B cell (primary cell): ENCODE measurements around the gene ASIC3. TPM values are rescaled to one million over a fixed set of nuclear protein-coding genes. Genes with fewer than 3 reads are reported as not detected.

Experiments used
- ATAC-seq: fragments of 200-7000 bp; cut with Tn5 transposase; one replicate; pipeline ENCODE4 v1.10.0; 2021; ENCODE audit warnings: low read depth, mild to moderate bottlenecking, moderate number of reproducible peaks, moderate library complexity
- CTCF ChIA-PET: fragments of 350-600 bp; sonication (Branson Sonifier 250); formaldehyde crosslinking; loops from one replicate; lab custom pipeline; 2021; ENCODE audit warnings: antibody characterized with exemption, inconsistent platforms; lab: Charles Lee
- POLR2A ChIA-PET: fragments of 350-600 bp; sonication (Branson Sonifier 250); formaldehyde crosslinking; loops from one replicate; lab custom pipeline; 2021; ENCODE audit warnings: antibody characterized with exemption; lab: Charles Lee
- DNase-seq: peaks from one replicate; pipeline ENCODE4 v3.0.0; 2013
- H2AFZ ChIP-seq: 2 replicates; pipeline ENCODE4 v1.6.1; 2012; ENCODE audit warnings: mild to moderate bottlenecking, low read depth, low read length; ENCODE audit not compliant: insufficient read depth, poor library complexity, severe bottlenecking
- H3K27ac ChIP-seq, 2 donors: 1 replicate in 1 of 2; 2 replicates in 1 of 2; pipeline ENCODE4 v1.5.1; 2012 to 2013; ENCODE audit warnings: low read length in 2 of 2, mild to moderate bottlenecking in 2 of 2, moderate library complexity in 1 of 2
- H3K27me3 ChIP-seq, 4 experiments: fragments of 200-600 bp in 1 of 4; sonication (generic) in 1 of 4; replicated peaks in 1 of 4; 1 replicate in 2 of 4; 2 replicates in 2 of 4; pipeline versions ENCODE4 v1.6.1 to v1.7.0; 2013 to 2016; ENCODE audit warnings: low read length in 3 of 4, mild to moderate bottlenecking in 2 of 4, mixed read lengths in 1 of 4, moderate library complexity in 1 of 4; ENCODE audit not compliant: insufficient read depth in 4 of 4, control insufficient read depth in 3 of 4; ENCODE audit errors: control extremely low read depth in 1 of 4
- H3K36me3 ChIP-seq, 2 experiments: replicated peaks in 1 of 2; 1 replicate in 1 of 2; 2 replicates in 1 of 2; pipeline versions ENCODE4 v1.6.1 to v1.7.1; 2013; ENCODE audit warnings: low read length in 1 of 2; ENCODE audit not compliant: insufficient read depth in 2 of 2, control insufficient read depth in 1 of 2; ENCODE audit errors: control extremely low read depth in 1 of 2, extremely low read depth in 1 of 2
- H3K4me1 ChIP-seq, 2 donors: fragments of 200-600 bp in 1 of 2; sonication (generic) in 1 of 2; 1 replicate in 1 of 2; 2 replicates in 1 of 2; pipeline versions ENCODE4 v1.5.1 to v1.6.1; 2013 to 2017; ENCODE audit warnings: low read length in 2 of 2; ENCODE audit not compliant: control insufficient read depth in 2 of 2, insufficient read depth in 2 of 2
- H3K4me2 ChIP-seq: replicated peaks from 2 replicates; pipeline ENCODE3; 2012; ENCODE audit warnings: mild to moderate bottlenecking, low read depth, low read length; ENCODE audit not compliant: poor library complexity, severe bottlenecking
- H3K4me3 ChIP-seq, 5 experiments: fragments of 200-600 bp in 1 of 5; sonication (generic) in 1 of 5; 1 replicate in 3 of 5; 2 replicates in 2 of 5; pipeline versions ENCODE4 v1.5.1 to v1.7.0; 2011 to 2016; ENCODE audit warnings: low read length in 4 of 5, mild to moderate bottlenecking in 4 of 5, low read depth in 2 of 5, control low read depth in 1 of 5, moderate library complexity in 1 of 5; ENCODE audit not compliant: insufficient read depth in 1 of 5; ENCODE audit errors: control extremely low read depth in 1 of 5, extremely low read depth in 1 of 5
- H3K79me2 ChIP-seq: fragments of 200-600 bp; sonication (generic); one replicate; pipeline ENCODE4 v1.6.0; 2016; ENCODE audit warnings: low read length; ENCODE audit not compliant: control insufficient read depth, insufficient read depth
- H3K9ac ChIP-seq: fragments of 200-600 bp; sonication (generic); 2 replicates; pipeline ENCODE4 v1.6.1; 2017; ENCODE audit warnings: mild to moderate bottlenecking, low read length, moderate library complexity
- H3K9me3 ChIP-seq, 3 donors: one replicate each; pipeline versions ENCODE4 v1.6.1 to v1.7.1; 2013; ENCODE audit warnings: low read length in 2 of 3; ENCODE audit not compliant: control insufficient read depth in 2 of 3, insufficient read depth in 1 of 3; ENCODE audit errors: control extremely low read depth in 1 of 3
- H4K20me1 ChIP-seq: 2 replicates; pipeline ENCODE4 v1.6.0; 2012; ENCODE audit warnings: mild to moderate bottlenecking, low read length; ENCODE audit not compliant: insufficient read depth, control insufficient read depth, poor library complexity, severe bottlenecking
- H3K27ac Mint-ChIP-seq: one replicate; pipeline ENCODE4 v1.8.0; 2021; ENCODE audit warnings: mixed read lengths
- H3K27me3 Mint-ChIP-seq: one replicate; pipeline ENCODE4 v1.8.0; 2021; ENCODE audit warnings: mixed read lengths
- H3K4me1 Mint-ChIP-seq: one replicate; pipeline ENCODE4 v1.8.0; 2021; ENCODE audit warnings: mixed read lengths
- H3K4me3 Mint-ChIP-seq: one replicate; pipeline ENCODE4 v1.8.0; 2021; ENCODE audit warnings: mixed read lengths
- H3K9me3 Mint-ChIP-seq: one replicate; pipeline ENCODE4 v1.8.0; 2022; ENCODE audit warnings: mixed read lengths; ENCODE audit not compliant: insufficient read depth
- EZH2 ChIP-seq: IDR thresholded peaks from 2 replicates; pipeline ENCODE4 v1.6.1; 2012; ENCODE audit warnings: borderline replicate concordance, low read depth, mild to moderate bottlenecking, moderate library complexity, low read length; ENCODE audit not compliant: insufficient read depth, poor library complexity, severe bottlenecking
- WGBS: methylation state at CpG from one replicate; pipeline ENCODE4 v1.1.5; 2013; ENCODE audit warnings: missing lambda C conversion rate; ENCODE audit not compliant: insufficient coverage; 5-methylcytosine and 5-hydroxymethylcytosine counted together
- intact Hi-C: fragments of 100-400 bp; cut with micrococcal nuclease; formaldehyde crosslinking; loops from one replicate; pipeline ENCODE4 v1.10.0; 2022
- polyA plus RNA-seq: library from polyadenylated mRNA; depleted of rRNA; stranded (reverse); fragments of >200 nt; gene quantifications from 2 replicates; pipeline ENCODE4 v1.2.3, GENCODE V29; 2012
- total RNA-seq, 2 donors: library from RNA; stranded (reverse); fragments of 120-200 nt in 1 of 2; gene quantifications; 1 replicate in 1 of 2; 2 replicates in 1 of 2; pipeline versions ENCODE4 v1.2.3 to v1.2.4, GENCODE V29; 2013 to 2022
- TF ChIP-seq, protein P1 (sequence below): fragments of 200-600 bp; IDR thresholded peaks from one replicate; pipeline ENCODE4 v1.8.0; 2022; ENCODE audit warnings: antibody characterized with exemption, mild to moderate bottlenecking

ASIC3 gene
- total and polyA plus RNA-seq, 2 donors (not counting 1 experiment from before 2014, with no cell fraction given), result 4.8 to 5.0 TPM

DNA sequence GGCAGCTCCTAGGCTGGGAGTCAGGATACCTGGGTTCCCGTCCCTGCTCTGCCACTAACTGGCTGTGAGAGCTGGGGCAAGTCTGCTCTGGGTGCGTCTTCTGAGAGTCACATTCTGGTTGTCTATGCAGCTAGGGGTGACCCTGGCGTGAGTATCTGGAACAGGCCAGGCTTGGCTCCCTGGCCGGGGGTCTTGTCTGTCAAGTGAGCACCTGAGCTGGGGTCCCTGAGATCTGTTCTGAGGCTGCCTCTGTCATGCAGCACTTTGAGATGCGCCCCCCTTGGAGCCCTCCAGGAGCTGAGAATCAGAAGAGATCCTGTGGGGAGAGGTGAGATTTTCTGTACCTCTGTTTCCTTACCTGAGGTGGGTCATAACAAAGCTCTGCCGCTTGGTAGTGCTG, 45.4 kb downstream of the ASIC3 start:
- H2AFZ ChIP-seq, result no peak overlapping the region
- POLR2A ChIA-PET, result no interaction called here
- no peak overlapping the region for H3K4me3 Mint-ChIP-seq

DNA sequence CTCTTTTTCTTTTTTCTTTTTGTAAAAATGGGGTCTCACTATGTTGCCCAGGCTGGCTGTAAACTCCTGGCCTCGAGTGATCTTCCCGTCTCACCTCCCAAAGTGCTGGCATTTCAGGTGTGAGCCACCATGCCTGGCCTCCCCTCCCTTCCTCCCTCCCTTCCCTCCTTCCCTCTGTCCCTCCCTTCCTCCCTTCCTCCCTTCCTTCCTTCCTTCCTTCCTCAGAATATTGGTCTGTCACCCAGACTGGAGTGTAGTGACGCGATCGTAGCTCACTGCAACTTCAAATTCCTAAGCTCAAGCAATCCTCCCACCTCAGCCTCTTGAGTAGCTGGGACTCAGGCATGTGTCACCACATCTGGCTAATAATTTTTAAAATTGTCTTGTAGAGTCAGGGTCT, 46.3 kb downstream of the ASIC3 start:
- Mint-ChIP-seq H3K4me1 (no peaks in the 10 kb centered on the region), H3K27me3 (peaks cover 9% of the 10 kb centered on the region), H3K27ac (no peak overlapping the region), H3K9me3 (no peaks in the 10 kb centered on the region), H3K4me3 (no peak overlapping the region)
- Histone ChIP-seq H3K4me2 (no peak overlapping the region), H3K27ac (no peak overlapping the region), H3K36me3 (no peaks in the 10 kb centered on the region), H3K9me3 (no peaks in the 10 kb centered on the region), H3K9ac (no peak overlapping the region), H3K27me3 (peaks cover 0 to 6% (median 1%) of the 10 kb centered on the region in 4 experiments), H2AFZ (no peak overlapping the region), H3K79me2 (no peaks in the 10 kb centered on the region), H3K4me1 (no peaks in the 10 kb centered on the region), H3K4me3 (no peak overlapping the region), H4K20me1 (no peaks in the 10 kb centered on the region)
- CTCF ChIA-PET, result no interaction called here
- WGBS, result 100% methylated on average over 1 of the region's 5 CpGs
- no peak for DNase-seq
- intact Hi-C loops, result no loop called here
- ATAC-seq, result no peak
- POLR2A ChIA-PET, result no interaction called here
- TF ChIP-seq, protein P1, sequence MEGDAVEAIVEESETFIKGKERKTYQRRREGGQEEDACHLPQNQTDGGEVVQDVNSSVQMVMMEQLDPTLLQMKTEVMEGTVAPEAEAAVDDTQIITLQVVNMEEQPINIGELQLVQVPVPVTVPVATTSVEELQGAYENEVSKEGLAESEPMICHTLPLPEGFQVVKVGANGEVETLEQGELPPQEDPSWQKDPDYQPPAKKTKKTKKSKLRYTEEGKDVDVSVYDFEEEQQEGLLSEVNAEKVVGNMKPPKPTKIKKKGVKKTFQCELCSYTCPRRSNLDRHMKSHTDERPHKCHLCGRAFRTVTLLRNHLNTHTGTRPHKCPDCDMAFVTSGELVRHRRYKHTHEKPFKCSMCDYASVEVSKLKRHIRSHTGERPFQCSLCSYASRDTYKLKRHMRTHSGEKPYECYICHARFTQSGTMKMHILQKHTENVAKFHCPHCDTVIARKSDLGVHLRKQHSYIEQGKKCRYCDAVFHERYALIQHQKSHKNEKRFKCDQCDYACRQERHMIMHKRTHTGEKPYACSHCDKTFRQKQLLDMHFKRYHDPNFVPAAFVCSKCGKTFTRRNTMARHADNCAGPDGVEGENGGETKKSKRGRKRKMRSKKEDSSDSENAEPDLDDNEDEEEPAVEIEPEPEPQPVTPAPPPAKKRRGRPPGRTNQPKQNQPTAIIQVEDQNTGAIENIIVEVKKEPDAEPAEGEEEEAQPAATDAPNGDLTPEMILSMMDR, result no peak
- no peak for TF ChIP-seq EZH2

More for the DNA sequence above, 45.4 kb downstream of the ASIC3 start:
- 92% methylated on average over 6 of the region's 6 CpGs for WGBS
- Histone ChIP-seq H3K9me3 (no peaks in the 10 kb centered on the region), H4K20me1 (no peaks in the 10 kb centered on the region), H3K27ac (no peak overlapping the region), H3K4me3 (no peak overlapping the region), H3K36me3 (no peaks in the 10 kb centered on the region), H3K9ac (no peak overlapping the region), H3K4me2 (no peak overlapping the region), H3K27me3 (peaks cover 0 to 16% (median 1%) of the 10 kb centered on the region in 4 experiments), H3K4me1 (peaks cover 5 to 6% of the 10 kb centered on the region in 2 donors), H3K79me2 (no peaks in the 10 kb centered on the region)
- ATAC-seq, result no peak
- Mint-ChIP-seq H3K27ac (no peak overlapping the region), H3K9me3 (no peaks in the 10 kb centered on the region), H3K4me1 (peaks cover 5% of the 10 kb centered on the region), H3K27me3 (peaks cover 17% of the 10 kb centered on the region)
- intact Hi-C loops, result no loop called here
- no peak for TF ChIP-seq EZH2
- TF ChIP-seq, protein P1, result no peak
- no peak for DNase-seq
- CTCF ChIA-PET, result interaction anchor here (1.0 kb wide), 2 partner anchors 17 to 30 kb away, joined by 3 read pairs; no protein-coding TSS in a partner anchor
